NCI-H1105 treated with DMSO at 0.1 percent for 48 hours (cell line): Measurements from ENCODE around the gene FBXO28.

ENCODE experiments used
- DNase-seq: peaks from one replicate; lab custom pipeline; 2025; lab: John Stamatoyannopoulos, UW

The FBXO28 gene

GRCh38 chr1:224095867-224096266 lies 18.0 kb upstream of the FBXO28 start:
- DNase-seq: no peak

GRCh38 chr1:224096773-224097172 lies 17.1 kb upstream of the FBXO28 start:
- DNase-seq: no peak

- no peak for DNase-seq
Measured at GRCh38 chr1:224098007-224098406, 15.9 kb upstream of the FBXO28 start.

GRCh38 chr1:224106568-224107281 lies 7.2 kb upstream of the FBXO28 start:
- peak; percentile 22 for DNase-seq

GRCh38 chr1:224107282-224107625 lies 6.7 kb upstream of the FBXO28 start:
- no peak for DNase-seq

- DNase-seq: no peak
Measured at GRCh38 chr1:224108991-224109390, 4.9 kb upstream of the FBXO28 start.

GRCh38 chr1:224109981-224110380 lies 3.9 kb upstream of the FBXO28 start:
- no peak for DNase-seq

- no peak for DNase-seq
Measured at GRCh38 chr1:224113005-224113404, 906 bp upstream of the FBXO28 start.

GRCh38 chr1:224113545-224113917 lies 380 bp upstream of the FBXO28 start:
- DNase-seq: no peak

GRCh38 chr1:224114787-224115175 lies 870 bp downstream of the FBXO28 start:
- no peak for DNase-seq

GRCh38 chr1:224116131-224116530 lies 2.2 kb downstream of the FBXO28 start:
- DNase-seq: peak; percentile 93

GRCh38 chr1:224118688-224119087 lies 4.8 kb downstream of the FBXO28 start:
- DNase-seq: no peak

GRCh38 chr1:224123136-224123535 lies 9.2 kb downstream of the FBXO28 start:
- DNase-seq: no peak

- no peak for DNase-seq
Measured at GRCh38 chr1:224124220-224124619, 10.3 kb downstream of the FBXO28 start.

GRCh38 chr1:224127925-224128819 lies 14.3 kb downstream of the FBXO28 start:
- DNase-seq: no peak

GRCh38 chr1:224131253-224131652 lies 17.3 kb downstream of the FBXO28 start:
- DNase-seq: no peak

GRCh38 chr1:224132901-224133300 lies 19.0 kb downstream of the FBXO28 start:
- DNase-seq: no peak

GRCh38 chr1:224133741-224134299 lies 19.9 kb downstream of the FBXO28 start:
- no peak for DNase-seq

- no peak for DNase-seq
Measured at GRCh38 chr1:224137518-224137917, 23.6 kb downstream of the FBXO28 start.

GRCh38 chr1:224138198-224138597 lies 24.3 kb downstream of the FBXO28 start:
- no peak for DNase-seq

GRCh38 chr1:224141693-224142092 lies 27.8 kb downstream of the FBXO28 start:
- DNase-seq: no peak

GRCh38 chr1:224149709-224150108 lies 35.8 kb downstream of the FBXO28 start:
- DNase-seq: no peak

- no peak for DNase-seq
Measured at GRCh38 chr1:224151117-224151516, 37.2 kb downstream of the FBXO28 start.
